Activated T-helper 1 cell treated with anti-CD3 and anti-CD28 coated beads, Interleukin-12 subunit alpha, Interleukin-12 subunit beta, Interleukin-2, Interleukin-4 antibody, amounts not matched to agents 30 ng/mL and 10 ng/mL and 1 ng/mL, durations not matched to agents 14 hours and 24 hours and 36 hours (primary cell): Measurements from ENCODE around the gene WRAP73. TPM values are rescaled to one million over a fixed set of nuclear protein-coding genes. Genes with fewer than 3 reads are reported as not detected.

ENCODE experiments used
- DNase-seq: peaks from one replicate; pipeline ENCODE4 v3.0.0; 2021; ENCODE audit warnings: low spot score
- H3K27ac Mint-ChIP-seq: one replicate; pipeline ENCODE4 v1.8.0; 2021; ENCODE audit warnings: mild to moderate bottlenecking, mixed read lengths
- H3K27me3 Mint-ChIP-seq: one replicate; pipeline ENCODE4 v1.8.0; 2022; ENCODE audit warnings: mild to moderate bottlenecking, moderate library complexity, mixed read lengths; ENCODE audit not compliant: insufficient read depth
- H3K36me3 Mint-ChIP-seq: one replicate; pipeline ENCODE4 v1.8.0; 2021; ENCODE audit warnings: low read depth, mixed read lengths
- H3K4me1 Mint-ChIP-seq: one replicate; pipeline ENCODE4 v1.8.0; 2021; ENCODE audit warnings: low read depth, mixed read lengths
- H3K4me3 Mint-ChIP-seq: one replicate; pipeline ENCODE4 v1.8.0; 2021; ENCODE audit warnings: mild to moderate bottlenecking, moderate library complexity, mixed read lengths
- H3K9me3 Mint-ChIP-seq: one replicate; pipeline ENCODE4 v1.8.0; 2021; ENCODE audit warnings: mixed read lengths
- intact Hi-C: fragments of 100-400 bp; cut with micrococcal nuclease; formaldehyde crosslinking; loops from one replicate; pipeline ENCODE4 v1.15.1; 2024
- total RNA-seq: library from RNA; stranded (reverse); gene quantifications from 2 replicates; pipeline ENCODE4 v1.2.3, GENCODE V29; 2022

WRAP73 gene
- total RNA-seq, 1 donor from 2014 or later, result 45.5 TPM

GRCh38 chr1:3656450-3657095 is 6.7 kb upstream of the WRAP73 start:
- H3K9me3 Mint-ChIP-seq, result no peaks in the 10 kb centered on the region
- no peak for DNase-seq
- H3K27me3 Mint-ChIP-seq, result peaks cover 42% of the 10 kb centered on the region
- H3K36me3 Mint-ChIP-seq, result no peaks in the 10 kb centered on the region
- no peak overlapping the region for H3K4me3 Mint-ChIP-seq
- intact Hi-C loops, result no loop called here
- no peaks in the 10 kb centered on the region for H3K4me1 Mint-ChIP-seq
- H3K27ac Mint-ChIP-seq, result no peak overlapping the region

GRCh38 chr1:3654549-3655281 is 4.8 kb upstream of the WRAP73 start:
- H3K4me1 Mint-ChIP-seq, result no peaks in the 10 kb centered on the region
- H3K27me3 Mint-ChIP-seq, result peaks cover 51% of the 10 kb centered on the region
- H3K4me3 Mint-ChIP-seq, result no peak overlapping the region
- intact Hi-C loops, result no loop called here
- no peak for DNase-seq
- H3K9me3 Mint-ChIP-seq, result no peaks in the 10 kb centered on the region
- no peak overlapping the region for H3K27ac Mint-ChIP-seq
- no peaks in the 10 kb centered on the region for H3K36me3 Mint-ChIP-seq

- Mint-ChIP-seq H3K4me3 (peak overlapping the region; percentile 53), H3K36me3 (peaks cover under 1% of the 10 kb centered on the region), H3K9me3 (no peaks in the 10 kb centered on the region), H3K4me1 (peaks cover 11% of the 10 kb centered on the region), H3K27ac (peak overlapping the region; percentile 29), H3K27me3 (peaks cover 46% of the 10 kb centered on the region)
- intact Hi-C loops, result no loop called here
- DNase-seq, result no peak
These were observed 3.3 kb upstream of the WRAP73 start for GRCh38 chr1:3653286-3653618.

GRCh38 chr1:3652548-3653285 is 2.8 kb upstream of the WRAP73 start:
- peaks cover 16% of the 10 kb centered on the region for H3K4me1 Mint-ChIP-seq
- intact Hi-C loops, result no loop called here
- H3K27ac Mint-ChIP-seq, result no peak overlapping the region

GRCh38 chr1:3651930-3652547 is 2.1 kb upstream of the WRAP73 start, which contains the start of gene TP73:
TP73 (plus strand) TSS chr1:3652516; CDS start chr1:3682366, 29,850 bp downstream.
- Mint-ChIP-seq H3K9me3 (no peaks in the 10 kb centered on the region), H3K36me3 (peaks cover 2% of the 10 kb centered on the region), H3K4me1 (peaks cover 16% of the 10 kb centered on the region), H3K4me3 (peak within 1 kb of the TSS; percentile 53), H3K27ac (peak within 1 kb of the TSS; percentile 29), H3K27me3 (peaks cover 40% of the 10 kb centered on the region)
- intact Hi-C loops, result loop anchor here (2.0 kb wide), 1 partner anchor 145 kb away; the partner anchor contains the start of gene LRRC47
- DNase-seq, result no peak

More at GRCh38 chr1:3652548-3653285, 2.8 kb upstream of the WRAP73 start:
- peak overlapping the region; percentile 53 for H3K4me3 Mint-ChIP-seq
- H3K27me3 Mint-ChIP-seq, result peaks cover 44% of the 10 kb centered on the region
- no peaks in the 10 kb centered on the region for H3K9me3 Mint-ChIP-seq
- H3K36me3 Mint-ChIP-seq, result peaks cover 2% of the 10 kb centered on the region
- DNase-seq, result no peak

- no peak for DNase-seq
- Mint-ChIP-seq H3K36me3 (peaks cover 2% of the 10 kb centered on the region), H3K4me3 (peak overlapping the region; percentile 19), H3K27ac (no peak overlapping the region), H3K9me3 (no peaks in the 10 kb centered on the region), H3K27me3 (peaks cover 33% of the 10 kb centered on the region), H3K4me1 (peaks cover 19% of the 10 kb centered on the region)
- intact Hi-C loops, result loop anchor here (2.0 kb wide), 1 partner anchor 146 kb away; the partner anchor contains the start of gene LRRC47
These were observed 1.4 kb upstream of the WRAP73 start for GRCh38 chr1:3651026-3651929.

GRCh38 chr1:3650248-3651025 is 534 bp upstream of the WRAP73 start:
- intact Hi-C loops, result loop anchor here (1.0 to 2.0 kb wide), 5 partner anchors 26 to 250 kb away; partner anchors contain the start of genes C1orf174, CEP104, DFFB and LRRC47
- H3K27me3 Mint-ChIP-seq, result peaks cover 27% of the 10 kb centered on the region

GRCh38 chr1:3646596-3646995 is 3.3 kb downstream of the WRAP73 start:
- Mint-ChIP-seq H3K36me3 (peaks cover 12% of the 10 kb centered on the region), H3K27ac (no peak overlapping the region), H3K4me3 (no peak overlapping the region), H3K4me1 (peaks cover 23% of the 10 kb centered on the region), H3K9me3 (no peaks in the 10 kb centered on the region), H3K27me3 (peaks cover 9% of the 10 kb centered on the region)
- intact Hi-C loops, result no loop called here
- DNase-seq, result no peak

More at GRCh38 chr1:3650248-3651025, 534 bp upstream of the WRAP73 start:
- H3K4me3 Mint-ChIP-seq, result peak overlapping the region; percentile 84
- no peak for DNase-seq
- H3K4me1 Mint-ChIP-seq, result peaks cover 23% of the 10 kb centered on the region
- H3K9me3 Mint-ChIP-seq, result no peaks in the 10 kb centered on the region
- peak overlapping the region; percentile 42 for H3K27ac Mint-ChIP-seq
- peaks cover 6% of the 10 kb centered on the region for H3K36me3 Mint-ChIP-seq

- no peaks in the 10 kb centered on the region for H3K9me3 Mint-ChIP-seq
- no peak for DNase-seq
- no peak overlapping the region for H3K27ac Mint-ChIP-seq
- H3K4me1 Mint-ChIP-seq, result peaks cover 23% of the 10 kb centered on the region
- H3K27me3 Mint-ChIP-seq, result peaks cover 4% of the 10 kb centered on the region
- H3K36me3 Mint-ChIP-seq, result peaks cover 12% of the 10 kb centered on the region
- H3K4me3 Mint-ChIP-seq, result no peak overlapping the region
- intact Hi-C loops, result no loop called here
These were observed 4.1 kb downstream of the WRAP73 start for GRCh38 chr1:3645666-3646355.

- Mint-ChIP-seq H3K27ac (no peak overlapping the region), H3K36me3 (peaks cover 12% of the 10 kb centered on the region)
These were observed 4.7 kb downstream of the WRAP73 start for GRCh38 chr1:3645247-3645646.

GRCh38 chr1:3644273-3644672 is 5.6 kb downstream of the WRAP73 start:
- Mint-ChIP-seq H3K27ac (no peak overlapping the region), H3K4me3 (no peak overlapping the region), H3K9me3 (no peaks in the 10 kb centered on the region), H3K36me3 (peaks cover 12% of the 10 kb centered on the region), H3K27me3 (no peaks in the 10 kb centered on the region), H3K4me1 (peaks cover 22% of the 10 kb centered on the region)
- intact Hi-C loops, result no loop called here
- no peak for DNase-seq

More at GRCh38 chr1:3645247-3645646, 4.7 kb downstream of the WRAP73 start:
- H3K4me1 Mint-ChIP-seq, result peaks cover 23% of the 10 kb centered on the region
- DNase-seq, result no peak
- H3K9me3 Mint-ChIP-seq, result no peaks in the 10 kb centered on the region
- H3K27me3 Mint-ChIP-seq, result peaks cover 2% of the 10 kb centered on the region
- intact Hi-C loops, result no loop called here
- no peak overlapping the region for H3K4me3 Mint-ChIP-seq
